NB4 (cell line): ENCODE measurements around the gene DGLUCY.

Experiments
- CTCF ChIP-seq: IDR thresholded peaks from one replicate; pipeline ENCODE4 v1.5.1; 2012; ENCODE audit warnings: low read depth, low read length
- POLR2A ChIP-seq: IDR thresholded peaks from 2 replicates; pipeline ENCODE4 v1.6.1; 2011; ENCODE audit warnings: mild to moderate bottlenecking; ENCODE audit not compliant: insufficient read length; ENCODE audit errors: extremely low read depth
- TF ChIP-seq, protein P1 (sequence below): IDR thresholded peaks from 2 replicates; pipeline ENCODE4 v1.6.1; 2011; ENCODE audit warnings: low read depth, low read length

DNA sequence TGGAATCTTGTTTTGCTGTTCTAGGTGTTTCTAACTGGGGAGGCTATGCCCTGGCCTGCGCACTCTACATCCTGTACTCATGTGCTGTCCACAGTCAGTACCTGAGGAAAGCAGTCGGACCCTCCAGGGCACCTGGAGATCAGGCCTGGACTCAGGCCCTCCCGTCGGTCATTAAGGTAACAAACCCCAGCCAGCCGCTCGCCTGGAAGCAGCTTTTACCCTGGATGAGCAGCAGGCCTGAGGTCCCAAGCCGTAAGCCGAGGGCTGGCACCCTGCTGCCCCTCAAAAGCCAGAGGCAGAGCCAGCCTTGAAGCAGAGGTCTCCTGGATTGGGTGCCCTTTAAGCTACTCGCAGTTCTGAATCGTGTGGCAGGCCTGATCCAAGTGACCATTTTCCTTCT is 101.5 kb downstream of the DGLUCY start:
- TF ChIP-seq CTCF (no peak), POLR2A (no peak)
- TF ChIP-seq, protein P1, sequence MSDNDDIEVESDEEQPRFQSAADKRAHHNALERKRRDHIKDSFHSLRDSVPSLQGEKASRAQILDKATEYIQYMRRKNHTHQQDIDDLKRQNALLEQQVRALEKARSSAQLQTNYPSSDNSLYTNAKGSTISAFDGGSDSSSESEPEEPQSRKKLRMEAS = no peak
